Lung (tissue), 12 donors: ENCODE measurements around the gene RFWD3. TPM values are rescaled to one million over a fixed set of nuclear protein-coding genes. Genes with fewer than 3 reads are reported as not detected.

Experiments used
- ATAC-seq: fragments of 200-7000 bp; cut with Tn5 transposase; one replicate; pipeline ENCODE4 v1.9.1; 2020; ENCODE audit warnings: moderate number of reproducible peaks; ENCODE audit not compliant: insufficient read depth, low FRiP score
- DNase-seq, 3 donors: peaks; one replicate each; pipeline ENCODE4 v3.0.0-alpha.2; 2013 to 2017
- H3K27ac ChIP-seq, 2 donors: one replicate each; pipeline ENCODE4 v1.5.1; 2013; ENCODE audit warnings: mild to moderate bottlenecking in 2 of 2, moderate library complexity in 2 of 2, control low read depth in 1 of 2, inconsistent platforms in 1 of 2, low read depth in 1 of 2, low read length in 1 of 2
- H3K27me3 ChIP-seq, 3 donors: one replicate each; pipeline ENCODE4 v1.5.1; 2013; ENCODE audit warnings: low read length in 2 of 3; ENCODE audit not compliant: control insufficient read depth in 3 of 3, insufficient read depth in 3 of 3
- H3K36me3 ChIP-seq, 4 donors: one replicate each; pipeline ENCODE4 v1.5.1; 2013; ENCODE audit warnings: low read length in 4 of 4, mild to moderate bottlenecking in 1 of 4, moderate library complexity in 1 of 4; ENCODE audit not compliant: control insufficient read depth in 4 of 4, insufficient read depth in 4 of 4
- H3K4me1 ChIP-seq, 5 donors: one replicate each; pipeline ENCODE4 v1.5.1; 2013; ENCODE audit warnings: low read length in 5 of 5, mild to moderate bottlenecking in 2 of 5, moderate library complexity in 1 of 5; ENCODE audit not compliant: control insufficient read depth in 5 of 5, insufficient read depth in 5 of 5
- H3K4me3 ChIP-seq: one replicate; pipeline ENCODE4 v1.5.1; 2013; ENCODE audit warnings: mild to moderate bottlenecking, control low read depth, moderate library complexity
- H3K9ac ChIP-seq, 2 donors: one replicate each; pipeline ENCODE4 v1.5.1; 2013; ENCODE audit warnings: low read length in 2 of 2, control low read depth in 1 of 2; ENCODE audit not compliant: insufficient read depth in 1 of 2
- H3K9me3 ChIP-seq, 4 donors: one replicate each; pipeline ENCODE4 v1.5.1; 2013; ENCODE audit warnings: low read length in 3 of 4, mild to moderate bottlenecking in 1 of 4, moderate library complexity in 1 of 4; ENCODE audit not compliant: control insufficient read depth in 4 of 4, insufficient read depth in 3 of 4
- CTCF ChIP-seq: IDR thresholded peaks from 2 replicates; pipeline ENCODE4 v1.5.1; 2012; ENCODE audit warnings: mild to moderate bottlenecking; ENCODE audit errors: control extremely low read depth, extremely low read depth
- WGBS, 2 donors: extraction: QIAGEN DNeasy Blood & Tissue Kit; methylation state at CpG; one replicate each; pipeline ENCODE4 v1.1.7; 2013; 5-methylcytosine and 5-hydroxymethylcytosine counted together
- polyA plus RNA-seq, 2 donors: library from polyadenylated mRNA; stranded (reverse); fragments of 200-250 nt; gene quantifications; one replicate each; pipeline ENCODE4 v1.2.1, GENCODE V29; 2013
- total RNA-seq, 2 donors: library from RNA; depleted of rRNA in 1 of 2; stranded (reverse); fragments of >200 nt in 1 of 2; gene quantifications; one replicate each; pipeline ENCODE4 v1.2.1, GENCODE V29; 2014 to 2021
- donor health status: control.
- donor health status: control.
- donor health status: Bipolar disorder and iron deficiency.
- donor health status: healthy.
- donor health status: DM: yes; HTN: yes; CAD: no.

Gene RFWD3
- total and polyA plus RNA-seq, 4 donors = 7.4 to 23.3 (median 11.4) TPM

- DNase-seq (no peak), ATAC-seq (no peak)
- WGBS, 2 donors = 94 to 95% methylated on average over 6 of the region's 6 CpGs
- Histone ChIP-seq H3K9me3 (no peaks in the 10 kb centered on the region), H3K27ac (no peak overlapping the region), H3K27me3 (no peaks in the 10 kb centered on the region), H3K9ac (no peak overlapping the region), H3K36me3 (peaks cover 19 to 38% (median 35%) of the 10 kb centered on the region in 4 donors), H3K4me3 (no peak overlapping the region), H3K4me1 (no peaks in the 10 kb centered on the region)
- no peak for TF ChIP-seq CTCF
These were observed 42.8 kb downstream of the RFWD3 start for GRCh38 chr16:74623839-74624235.

- Histone ChIP-seq H3K27ac (no peak overlapping the region), H3K27me3 (no peaks in the 10 kb centered on the region), H3K36me3 (peaks cover 17 to 37% (median 32%) of the 10 kb centered on the region in 4 donors), H3K4me3 (no peak overlapping the region), H3K9ac (no peak overlapping the region), H3K9me3 (no peaks in the 10 kb centered on the region), H3K4me1 (no peaks in the 10 kb centered on the region)
- TF ChIP-seq CTCF = peak; percentile 31
- 29 to 31% methylated on average over 4 of the region's 4 CpGs for whole genome bisulfite sequencing, 2 donors
- DNase-seq = peak in 2 of 3 donors; percentile 59 to 68
- peak; percentile 54 for ATAC-seq
These were observed 43.4 kb downstream of the RFWD3 start for GRCh38 chr16:74623214-74623838.

GRCh38 chr16:74622005-74622404, 44.7 kb downstream of the RFWD3 start:
- no peak for TF ChIP-seq CTCF
- H3K27me3 ChIP-seq = no peaks in the 10 kb centered on the region
- ATAC-seq (no peak), DNase-seq (no peak)
- no peaks in the 10 kb centered on the region for H3K9me3 ChIP-seq
- no peaks in the 10 kb centered on the region for H3K4me1 ChIP-seq
- H3K27ac ChIP-seq = no peak overlapping the region
- H3K9ac ChIP-seq = no peak overlapping the region
- no peak overlapping the region for H3K4me3 ChIP-seq
- 90 to 91% methylated on average over 4 of the region's 4 CpGs for WGBS, 2 donors
- peaks cover 10 to 29% (median 22%) of the 10 kb centered on the region in 4 donors for H3K36me3 ChIP-seq

DNA sequence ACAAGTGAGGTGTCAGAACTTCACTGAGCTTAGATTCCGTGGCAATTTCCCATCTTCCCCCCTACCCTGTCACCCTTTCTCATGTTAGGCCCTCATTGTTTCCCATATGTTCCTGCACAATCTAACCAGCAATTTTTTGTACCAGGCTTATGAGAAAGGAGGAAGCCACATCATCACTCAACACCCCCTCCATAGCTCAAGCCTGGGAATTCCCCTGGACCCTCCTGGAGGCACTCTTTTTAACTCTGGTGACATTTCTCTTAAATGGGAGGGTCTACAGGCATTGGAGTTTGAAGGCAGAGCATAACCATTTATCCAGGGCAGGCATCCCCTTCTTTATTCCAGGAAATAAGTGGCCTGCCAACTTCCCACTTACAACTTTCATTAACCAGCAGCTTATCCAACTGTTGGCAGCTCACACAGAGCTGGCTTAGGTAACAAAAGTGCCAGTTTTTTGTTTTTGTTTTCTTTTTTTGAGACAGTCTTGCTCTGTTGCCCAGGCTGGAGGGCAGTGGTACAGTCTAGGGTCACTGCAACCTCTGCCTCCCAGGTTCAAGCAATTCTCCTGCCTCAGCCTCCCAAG, 49.4 kb downstream of the RFWD3 start:
- H3K27me3 ChIP-seq = no peaks in the 10 kb centered on the region
- no peak overlapping the region for H3K4me3 ChIP-seq
- H3K9me3 ChIP-seq = no peaks in the 10 kb centered on the region
- DNase-seq = no peak
- H3K9ac ChIP-seq = no peak overlapping the region
- no peaks in the 10 kb centered on the region for H3K4me1 ChIP-seq
- no peak for TF ChIP-seq CTCF
- H3K36me3 ChIP-seq = peaks cover 0 to 12% (median 4%) of the 10 kb centered on the region in 4 donors
- ATAC-seq = no peak
- no peak overlapping the region for H3K27ac ChIP-seq
- WGBS, 2 donors = 76 to 83% methylated on average over 1 of the region's 1 CpG
